NCI-H2171 (cell line): ENCODE measurements around the gene SLC6A3.

Source experiments
- DNase-seq: peaks from one replicate; lab custom pipeline; 2025; lab: John Stamatoyannopoulos, UW

SLC6A3 gene

GRCh38 chr5:1445313-1445688 lies at the start of gene SLC6A3:
Gene SLC6A3 (minus strand): TSS chr5:1445440. CDS start chr5:1443197, 2,243 bp downstream.
- DNase-seq = peak; percentile 45

- DNase-seq = no peak
Observed at GRCh38 chr5:1493941-1494340, 48.7 kb upstream of the SLC6A3 start.

GRCh38 chr5:1493413-1493812 lies 48.2 kb upstream of the SLC6A3 start:
- DNase-seq = no peak

- DNase-seq = no peak
Observed at GRCh38 chr5:1492757-1493156, 47.5 kb upstream of the SLC6A3 start.

GRCh38 chr5:1490376-1490775 lies 45.1 kb upstream of the SLC6A3 start:
- no peak for DNase-seq

GRCh38 chr5:1489754-1490153 lies 44.5 kb upstream of the SLC6A3 start:
- DNase-seq = no peak

GRCh38 chr5:1488882-1489680 lies 43.8 kb upstream of the SLC6A3 start:
- DNase-seq = no peak

- no peak for DNase-seq
Observed at GRCh38 chr5:1487079-1487764, 42.0 kb upstream of the SLC6A3 start.

GRCh38 chr5:1486271-1486670 lies 41.0 kb upstream of the SLC6A3 start:
- DNase-seq = no peak

GRCh38 chr5:1485579-1486118 lies 40.4 kb upstream of the SLC6A3 start:
- no peak for DNase-seq

GRCh38 chr5:1484730-1485578 lies 39.7 kb upstream of the SLC6A3 start:
- DNase-seq = no peak

- no peak for DNase-seq
Observed at GRCh38 chr5:1483856-1484729, 38.9 kb upstream of the SLC6A3 start.

- DNase-seq = no peak
Observed at GRCh38 chr5:1483064-1483463, 37.8 kb upstream of the SLC6A3 start.

- no peak for DNase-seq
Observed at GRCh38 chr5:1481959-1482331, 36.7 kb upstream of the SLC6A3 start.

GRCh38 chr5:1481266-1481958 lies 36.2 kb upstream of the SLC6A3 start:
- DNase-seq = no peak

- DNase-seq = no peak
Observed at GRCh38 chr5:1480806-1481205, 35.6 kb upstream of the SLC6A3 start.

- DNase-seq = no peak
Observed at GRCh38 chr5:1480217-1480616, 35.0 kb upstream of the SLC6A3 start.

- no peak for DNase-seq
Observed at GRCh38 chr5:1479581-1480188, 34.4 kb upstream of the SLC6A3 start.

GRCh38 chr5:1479066-1479465 lies 33.8 kb upstream of the SLC6A3 start:
- no peak for DNase-seq

- DNase-seq = no peak
Observed at GRCh38 chr5:1478271-1479035, 33.2 kb upstream of the SLC6A3 start.
